Panc1 (cell line): ENCODE results near the gene IRGQ.

Source experiments
- CTCF ChIP-seq: fragments of 450-650 bp; IDR thresholded peaks from 2 replicates; pipeline ENCODE4 v1.5.1; 2017; ENCODE audit warnings: mild to moderate bottlenecking
- POLR2AphosphoS5 ChIP-seq: IDR thresholded peaks from 2 replicates; pipeline ENCODE4 v1.6.1; 2012; ENCODE audit warnings: mild to moderate bottlenecking, low read depth, low read length, moderate library complexity
- REST ChIP-seq, 2 experiments: IDR thresholded peaks; 2 replicates each; pipeline ENCODE4 v1.6.1; 2011 to 2012; ENCODE audit warnings: low read depth in 2 of 2, control low read depth in 1 of 2, low read length in 1 of 2, mild to moderate bottlenecking in 1 of 2, moderate library complexity in 1 of 2; ENCODE audit not compliant: insufficient read depth in 1 of 2
- SIN3A ChIP-seq: IDR thresholded peaks from 2 replicates; pipeline ENCODE4 v1.6.1; 2012; ENCODE audit warnings: low read depth, mild to moderate bottlenecking, low read length, moderate library complexity, borderline replicate concordance; ENCODE audit not compliant: insufficient read depth

GRCh38 chr19:43622070-43622469, 26.1 kb upstream of the IRGQ start:
- TF ChIP-seq POLR2AphosphoS5 (no peak), CTCF (no peak), REST (IDR thresholded peaks at IDR 0.05; ENCODE audit: insufficient read depth in 1 of 2, low read depth in 2 of 2, low read length in 1 of 2) (no peak), SIN3A (no peak)
